Measurements from ENCODE around the gene TRMT2B. TPM values are rescaled to one million over a fixed set of nuclear protein-coding genes. Genes with fewer than 3 reads are reported as not detected.
"Not testable (repeated sequence)": the region's sequence is repeated elsewhere in the genome, so short reads cannot be mapped to it uniquely, and the experiment has no call there.

TRMT2B gene
- total RNA-seq, 2 donors from 2014 or later, result 8.3 to 9.6 TPM

DNA sequence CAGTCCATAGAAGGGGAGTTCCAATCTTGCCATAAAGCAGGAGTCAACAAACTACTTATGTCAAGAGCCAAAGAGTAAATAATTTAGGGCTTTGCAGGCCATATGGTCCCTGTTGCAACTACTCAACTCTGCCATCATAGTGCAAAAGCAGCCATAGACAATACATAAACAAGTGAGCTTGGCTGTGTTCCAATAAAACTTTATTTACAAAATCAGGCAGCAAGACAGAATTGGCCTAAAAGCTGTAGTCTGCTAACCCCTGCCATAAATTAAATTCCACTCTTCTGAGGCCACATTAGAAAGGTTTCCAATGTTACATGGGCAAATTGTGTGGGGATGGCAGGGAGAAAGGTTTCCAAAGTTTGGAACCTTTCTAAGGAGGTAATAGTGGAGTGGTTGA lies 14.7 kb downstream of the TRMT2B start:
- no peak for TF ChIP-seq POLR2A (IDR thresholded peaks at IDR 0.05)
- TF ChIP-seq, protein P1, sequence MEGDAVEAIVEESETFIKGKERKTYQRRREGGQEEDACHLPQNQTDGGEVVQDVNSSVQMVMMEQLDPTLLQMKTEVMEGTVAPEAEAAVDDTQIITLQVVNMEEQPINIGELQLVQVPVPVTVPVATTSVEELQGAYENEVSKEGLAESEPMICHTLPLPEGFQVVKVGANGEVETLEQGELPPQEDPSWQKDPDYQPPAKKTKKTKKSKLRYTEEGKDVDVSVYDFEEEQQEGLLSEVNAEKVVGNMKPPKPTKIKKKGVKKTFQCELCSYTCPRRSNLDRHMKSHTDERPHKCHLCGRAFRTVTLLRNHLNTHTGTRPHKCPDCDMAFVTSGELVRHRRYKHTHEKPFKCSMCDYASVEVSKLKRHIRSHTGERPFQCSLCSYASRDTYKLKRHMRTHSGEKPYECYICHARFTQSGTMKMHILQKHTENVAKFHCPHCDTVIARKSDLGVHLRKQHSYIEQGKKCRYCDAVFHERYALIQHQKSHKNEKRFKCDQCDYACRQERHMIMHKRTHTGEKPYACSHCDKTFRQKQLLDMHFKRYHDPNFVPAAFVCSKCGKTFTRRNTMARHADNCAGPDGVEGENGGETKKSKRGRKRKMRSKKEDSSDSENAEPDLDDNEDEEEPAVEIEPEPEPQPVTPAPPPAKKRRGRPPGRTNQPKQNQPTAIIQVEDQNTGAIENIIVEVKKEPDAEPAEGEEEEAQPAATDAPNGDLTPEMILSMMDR (IDR thresholded peaks at IDR 0.05), result no peak
- no peaks in the 10 kb centered on the region for H3K36me3 ChIP-seq (replicated peaks in 1 of 2; ENCODE audit: insufficient read depth in 1 of 2, low read depth in 2 of 2)
- no peak for DNase-seq
- intact Hi-C loops (cut with DNase I), result no loop called here
- no peak for ATAC-seq
- H3K27me3 ChIP-seq, result no peaks in the 10 kb centered on the region
- H3K4me1 ChIP-seq, result no peaks in the 10 kb centered on the region
- H3K9me3 ChIP-seq, result no peaks in the 10 kb centered on the region
- no peak overlapping the region for H3K27ac ChIP-seq
- no peak overlapping the region for H3K4me3 ChIP-seq

DNA sequence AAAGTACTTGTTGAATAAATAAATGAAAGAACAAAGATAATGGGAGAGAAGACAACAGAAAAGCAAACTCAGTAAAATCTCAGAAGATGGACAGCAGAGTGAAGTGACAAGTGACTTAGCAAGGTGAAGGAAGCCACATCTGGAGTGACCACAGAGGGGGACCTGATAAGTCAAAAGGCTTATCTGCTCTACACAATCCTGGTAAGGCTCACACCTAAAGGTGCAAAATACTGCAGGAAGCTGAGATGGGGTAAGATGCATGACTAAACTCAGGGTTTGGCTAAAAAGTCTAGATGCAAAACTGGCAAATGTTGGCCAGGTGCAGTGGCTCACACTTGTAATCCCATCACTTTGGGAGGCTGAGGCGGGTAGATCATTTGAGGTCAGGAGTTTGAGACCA lies 22.2 kb downstream of the TRMT2B start:
- no peaks in the 10 kb centered on the region for H3K27me3 ChIP-seq
- 100% methylated on average over 1 of the region's 1 CpG for WGBS, 2 donors
- H3K9me3 ChIP-seq, result no peaks in the 10 kb centered on the region
- DNase-seq (no peak), ATAC-seq (no peak)
- no peak overlapping the region for H3K4me3 ChIP-seq
- H3K4me1 ChIP-seq, result no peaks in the 10 kb centered on the region
- H3K27ac ChIP-seq, result no peak overlapping the region
- TF ChIP-seq POLR2A (IDR thresholded peaks at IDR 0.05), result no peak
- TF ChIP-seq, protein P1 (IDR thresholded peaks at IDR 0.05), result no peak
- intact Hi-C loops (cut with DNase I), result no loop called here
- no peaks in the 10 kb centered on the region for H3K36me3 ChIP-seq (replicated peaks in 1 of 2; ENCODE audit: insufficient read depth in 1 of 2, low read depth in 2 of 2)

DNA sequence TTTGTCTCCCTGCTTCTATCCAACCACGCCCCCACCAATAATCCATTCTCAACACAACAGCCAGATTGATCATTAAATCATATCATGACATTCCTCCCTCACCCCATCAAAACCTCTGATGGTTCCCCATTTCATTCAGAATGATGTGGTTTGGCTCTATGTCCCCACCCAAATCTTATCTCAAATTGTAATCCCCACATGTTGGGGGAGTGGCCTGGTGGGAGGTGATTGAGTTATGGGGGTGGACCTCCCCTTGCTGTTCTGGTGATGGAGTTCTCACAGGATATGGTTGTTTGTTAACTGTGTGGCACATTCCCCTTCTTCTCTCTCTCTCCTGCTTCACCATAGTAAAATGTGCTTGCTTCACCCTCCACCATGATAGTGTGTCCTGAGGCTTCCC lies 23.3 kb downstream of the TRMT2B start:
- DNase-seq (no peak), ATAC-seq (no peak)
- intact Hi-C loops (cut with DNase I), result no loop called here
- H3K4me3 ChIP-seq, result no peak overlapping the region
- no peaks in the 10 kb centered on the region for H3K36me3 ChIP-seq (replicated peaks in 1 of 2; ENCODE audit: insufficient read depth in 1 of 2, low read depth in 2 of 2)
- H3K27me3 ChIP-seq, result no peaks in the 10 kb centered on the region
- no peaks in the 10 kb centered on the region for H3K9me3 ChIP-seq
- 100% methylated on average over 1 of the region's 1 CpG for WGBS, 2 donors
- TF ChIP-seq, protein P1 (IDR thresholded peaks at IDR 0.05), result no peak
- no peak for TF ChIP-seq POLR2A (IDR thresholded peaks at IDR 0.05)
- no peaks in the 10 kb centered on the region for H3K4me1 ChIP-seq
- no peak overlapping the region for H3K27ac ChIP-seq

DNA sequence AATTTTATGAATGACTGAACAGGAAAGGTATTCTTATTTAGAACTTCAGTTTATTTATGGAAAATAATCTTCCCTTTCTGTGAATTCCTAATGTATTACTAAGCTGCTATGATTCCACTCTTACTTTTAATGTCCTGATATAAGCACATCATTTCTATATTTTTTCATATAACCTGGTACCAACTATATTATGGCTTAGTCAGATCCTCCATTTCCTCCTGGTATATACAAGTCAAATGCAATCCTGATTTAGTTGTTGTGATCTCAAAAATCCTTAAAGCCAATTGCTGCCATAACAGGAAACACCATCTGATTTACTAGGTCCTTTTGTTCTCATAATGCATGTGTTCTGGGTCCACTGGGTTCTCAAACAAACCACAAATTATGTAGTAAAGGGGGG lies 26.8 kb downstream of the TRMT2B start:
- no peak overlapping the region for H3K4me3 ChIP-seq
- no peaks in the 10 kb centered on the region for H3K4me1 ChIP-seq
- TF ChIP-seq, protein P1 (IDR thresholded peaks at IDR 0.05), result no peak
- no peaks in the 10 kb centered on the region for H3K27me3 ChIP-seq
- intact Hi-C loops (cut with DNase I), result no loop called here
- no peak overlapping the region for H3K27ac ChIP-seq
- DNase-seq (no peak), ATAC-seq (no peak)
- H3K36me3 ChIP-seq (replicated peaks in 1 of 2; ENCODE audit: insufficient read depth in 1 of 2, low read depth in 2 of 2), result no peaks in the 10 kb centered on the region
- no peaks in the 10 kb centered on the region for H3K9me3 ChIP-seq

DNA sequence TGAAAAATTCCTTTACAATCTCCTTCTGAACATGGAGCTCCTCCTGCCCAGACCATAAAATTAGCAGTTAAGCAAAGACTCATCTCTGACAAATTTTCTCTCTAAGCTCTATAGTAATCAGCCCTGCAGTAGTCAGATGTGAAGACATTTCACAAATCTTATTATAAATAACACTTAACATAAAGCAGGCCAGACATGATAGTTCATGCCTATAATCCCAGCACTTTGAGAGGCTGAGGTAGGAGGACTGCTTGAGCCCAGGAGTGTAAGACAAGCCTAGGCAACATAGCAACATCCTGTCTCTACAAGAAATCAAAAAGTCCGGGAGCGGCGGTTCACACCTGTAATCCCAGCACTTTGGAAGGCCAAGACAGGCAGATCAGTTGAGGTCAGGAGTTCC lies 29.9 kb downstream of the TRMT2B start:
- Histone ChIP-seq H3K27ac (no peak overlapping the region), H3K36me3 (replicated peaks in 1 of 2; ENCODE audit: insufficient read depth in 1 of 2, low read depth in 2 of 2) (no peaks in the 10 kb centered on the region), H3K4me3 (no peak overlapping the region), H3K9me3 (no peaks in the 10 kb centered on the region), H3K4me1 (no peaks in the 10 kb centered on the region), H3K27me3 (no peaks in the 10 kb centered on the region)
- TF ChIP-seq POLR2A (IDR thresholded peaks at IDR 0.05), result no peak
- TF ChIP-seq, protein P1 (IDR thresholded peaks at IDR 0.05), result no peak
- ATAC-seq (no peak), DNase-seq (no peak)
- WGBS, 2 donors, result 67 to 100% methylated on average over 1 to 2 of the region's 3 CpGs
- intact Hi-C loops (cut with DNase I), result no loop called here

DNA sequence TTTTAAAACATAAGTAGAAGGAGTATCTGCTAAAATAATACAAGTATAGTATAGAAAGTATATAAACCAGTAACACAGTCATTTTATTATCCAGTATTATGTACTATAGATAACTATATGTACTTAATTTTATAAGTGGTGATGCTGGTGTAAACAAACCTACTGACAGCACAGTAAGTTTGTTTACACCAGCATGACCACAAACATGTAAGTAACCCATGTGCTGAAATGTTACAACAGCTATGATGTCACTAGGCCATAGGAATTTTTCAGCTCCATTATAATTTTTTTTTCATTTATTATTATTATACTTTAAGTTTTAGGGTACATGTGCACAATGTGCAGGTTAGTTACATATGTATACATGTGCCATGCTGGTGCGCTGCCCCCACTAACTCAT lies 39.9 kb downstream of the TRMT2B start:
- H3K4me1 ChIP-seq; intact Hi-C loops (cut with DNase I); H3K36me3 ChIP-seq (replicated peaks in 1 of 2; ENCODE audit: insufficient read depth in 1 of 2, low read depth in 2 of 2); DNase-seq; H3K4me3 ChIP-seq; H3K27me3 ChIP-seq; H3K9me3 ChIP-seq; H3K27ac ChIP-seq; ATAC-seq: not testable (repeated sequence)
- 100% methylated on average over 1 of the region's 1 CpG; no CpG with 5 or more reads in 1 of the 2 donors for WGBS, 2 donors
